Fibroblast of gingiva (primary cell): ENCODE data around the gene GMDS.

Source experiments
- DNase-seq: peaks from one replicate; pipeline ENCODE4 v3.0.0-alpha.2; 2011; ENCODE audit warnings: low read depth

Gene GMDS

DNA sequence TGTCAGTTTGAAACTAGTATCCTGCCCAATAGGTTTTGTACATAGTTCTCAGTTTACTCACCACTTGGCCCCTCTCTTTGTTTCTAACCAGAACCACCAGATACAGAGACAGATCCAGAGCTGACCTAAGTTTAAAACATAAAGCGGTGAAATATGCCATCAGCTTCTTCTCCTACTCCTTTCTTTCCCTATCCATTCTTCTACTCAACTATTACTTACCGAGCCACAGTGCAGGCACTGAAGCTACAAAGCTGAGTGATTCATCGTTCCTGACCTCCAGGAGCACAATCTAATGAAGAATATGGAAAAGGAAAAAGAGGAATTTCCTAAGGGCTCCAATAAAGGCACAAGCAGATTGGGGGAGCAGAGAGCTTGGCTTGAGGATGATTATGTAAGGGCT, 349.7 kb downstream of the GMDS start:
- no peak for DNase-seq

DNA sequence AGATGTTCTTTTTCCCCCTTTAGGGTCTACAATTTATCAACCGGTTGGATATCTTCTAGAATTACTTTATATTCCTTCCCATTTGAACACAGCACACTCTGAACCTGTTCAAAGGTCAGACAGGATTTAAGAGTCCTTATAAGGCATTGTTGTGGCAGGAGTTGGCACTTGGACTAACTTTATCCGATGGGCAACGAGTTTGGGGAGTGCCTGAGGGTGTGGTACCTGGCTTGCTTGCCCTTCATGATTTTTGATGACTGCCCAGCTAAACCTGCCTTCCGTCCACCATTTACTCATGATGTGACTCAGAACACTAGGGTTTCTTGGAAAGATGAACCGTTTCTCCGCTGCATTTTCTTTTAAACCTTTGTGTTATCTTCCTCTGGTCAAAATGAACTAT, 350.5 kb downstream of the GMDS start:
- no peak for DNase-seq

- no peak for DNase-seq
Observed at GRCh38 chr6:1893470-1894130, 351.8 kb downstream of the GMDS start.

DNA sequence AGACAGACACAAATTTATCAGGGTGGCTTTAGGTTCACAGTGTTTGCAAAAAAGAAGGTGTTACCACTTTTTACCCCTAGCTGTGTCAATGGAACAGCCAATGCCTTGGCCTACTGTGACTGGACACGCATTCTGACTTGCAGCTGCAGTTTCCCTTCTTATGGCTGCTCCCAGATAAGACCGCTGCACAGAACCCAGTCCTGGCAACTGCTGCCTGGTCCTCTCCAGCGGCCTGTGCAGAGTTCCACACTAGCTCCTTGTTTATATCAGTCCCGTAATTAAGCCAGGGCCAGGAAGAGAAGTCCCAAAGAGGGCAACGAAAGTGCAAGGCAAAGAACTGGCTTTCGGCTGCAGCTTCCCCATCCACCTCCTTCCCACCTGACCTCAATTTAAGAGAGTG, 352.7 kb downstream of the GMDS start:
- no peak for DNase-seq

- DNase-seq = no peak
Observed at GRCh38 chr6:1890987-1891386, 354.4 kb downstream of the GMDS start.

DNA sequence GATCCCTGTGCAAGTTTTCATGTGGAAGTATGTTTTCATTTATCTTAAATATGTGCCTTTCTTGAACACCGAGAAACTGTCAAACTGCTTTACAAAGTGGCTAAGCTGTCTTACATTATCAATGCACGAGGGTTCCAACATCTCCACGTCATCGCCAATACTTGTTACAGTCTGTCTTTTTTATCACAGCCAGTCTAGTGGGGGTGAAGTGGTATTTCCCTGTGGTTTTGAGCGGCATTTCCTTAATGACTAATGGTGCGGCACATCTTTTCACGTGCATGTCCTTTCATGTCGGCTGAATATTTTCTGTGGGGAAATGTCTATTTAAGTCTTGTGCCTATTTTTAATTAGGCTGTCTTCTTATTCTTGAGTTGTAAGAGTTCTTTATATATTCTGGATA, 355.3 kb downstream of the GMDS start:
- DNase-seq = no peak

DNA sequence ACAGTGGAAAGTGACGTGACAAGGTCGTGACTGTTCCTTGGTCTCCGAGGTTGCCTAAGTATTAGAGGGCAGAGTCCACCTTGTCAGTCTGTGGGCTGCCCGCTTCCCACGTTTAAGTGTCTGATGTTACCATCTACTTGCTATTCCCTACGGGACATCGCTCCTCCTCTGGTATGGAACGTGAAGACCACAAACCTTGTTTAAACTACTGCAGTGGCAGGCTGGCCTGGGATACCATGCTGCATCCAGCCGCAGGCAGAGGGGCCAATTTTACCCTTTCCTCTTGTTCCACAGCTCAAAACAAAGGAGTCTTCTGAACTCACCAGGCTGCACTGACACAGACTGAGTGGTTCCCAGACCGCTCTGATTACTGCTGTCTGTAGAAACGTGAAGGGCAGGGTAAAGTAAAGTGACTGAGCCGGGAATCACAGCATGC, 359.8 kb downstream of the GMDS start:
- no peak for DNase-seq

- DNase-seq = no peak
Observed at GRCh38 chr6:1884313-1884712, 361.1 kb downstream of the GMDS start.

- DNase-seq = no peak
Observed at GRCh38 chr6:1878330-1878729, 367.1 kb downstream of the GMDS start.

DNA sequence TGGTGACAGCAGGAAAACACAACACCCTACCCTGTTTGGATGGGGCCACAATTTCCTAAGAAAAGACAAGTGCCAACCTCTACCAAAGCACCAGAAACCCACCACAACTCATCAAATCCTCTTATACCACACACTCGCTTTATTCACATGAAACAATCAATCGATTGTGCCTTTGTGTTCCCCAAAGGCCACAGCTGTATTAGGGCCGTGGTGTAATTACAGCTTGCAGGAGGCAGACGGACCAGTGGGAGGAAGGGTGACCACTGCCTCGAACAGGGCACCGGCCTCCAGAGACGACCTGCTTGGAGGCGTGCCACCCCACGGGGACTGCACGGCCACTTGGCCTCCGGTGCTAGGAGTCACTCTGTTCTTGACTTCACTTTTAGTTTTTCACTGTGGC, 371.6 kb downstream of the GMDS start:
- DNase-seq = no peak

- peak; percentile 54 for DNase-seq
Observed at GRCh38 chr6:1872649-1873131, 372.7 kb downstream of the GMDS start.

- no peak for DNase-seq
Observed at GRCh38 chr6:1871724-1872315, 373.6 kb downstream of the GMDS start.

DNA sequence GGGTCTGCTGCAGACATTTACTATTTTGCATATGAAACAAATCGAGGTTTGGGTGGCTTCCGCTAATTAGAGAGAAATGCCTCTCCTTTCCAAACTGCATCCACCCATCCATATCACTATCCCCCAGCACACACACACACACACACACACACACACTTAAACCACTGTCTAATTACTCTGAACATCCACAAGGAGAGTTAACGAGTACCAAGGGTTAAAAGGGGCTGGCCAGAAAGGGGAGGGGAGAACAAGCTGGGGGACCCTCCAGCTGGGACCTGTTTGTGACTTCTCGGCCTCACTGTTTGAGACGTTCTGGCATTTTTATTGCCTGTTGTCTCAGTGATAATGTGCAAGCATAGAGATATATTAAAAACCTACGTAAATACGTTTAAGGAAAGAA, 374.5 kb downstream of the GMDS start:
- DNase-seq = no peak

- DNase-seq = no peak
Observed at GRCh38 chr6:1870251-1870650, 375.2 kb downstream of the GMDS start.

- no peak for DNase-seq
Observed at GRCh38 chr6:1869769-1870168, 375.6 kb downstream of the GMDS start.

DNA sequence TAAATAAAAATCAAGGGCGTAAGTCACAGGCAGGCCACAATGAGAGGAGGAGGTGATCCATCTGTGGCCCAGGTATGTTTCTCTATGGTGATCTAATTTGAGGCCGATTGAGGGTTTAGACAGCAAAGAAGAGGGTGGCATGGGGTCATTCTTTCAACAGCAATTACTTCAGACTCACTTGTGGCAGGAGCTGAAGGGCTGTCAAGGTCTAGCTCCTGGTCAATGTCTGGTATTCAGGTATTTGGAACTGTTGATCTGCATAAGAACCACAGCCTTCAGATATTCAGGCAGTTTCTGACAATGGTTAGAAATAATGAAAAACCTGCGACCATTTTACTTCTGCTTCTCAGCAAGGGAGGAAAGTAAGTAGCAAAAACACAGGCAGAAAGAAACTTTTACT, 376.1 kb downstream of the GMDS start:
- DNase-seq = no peak

DNA sequence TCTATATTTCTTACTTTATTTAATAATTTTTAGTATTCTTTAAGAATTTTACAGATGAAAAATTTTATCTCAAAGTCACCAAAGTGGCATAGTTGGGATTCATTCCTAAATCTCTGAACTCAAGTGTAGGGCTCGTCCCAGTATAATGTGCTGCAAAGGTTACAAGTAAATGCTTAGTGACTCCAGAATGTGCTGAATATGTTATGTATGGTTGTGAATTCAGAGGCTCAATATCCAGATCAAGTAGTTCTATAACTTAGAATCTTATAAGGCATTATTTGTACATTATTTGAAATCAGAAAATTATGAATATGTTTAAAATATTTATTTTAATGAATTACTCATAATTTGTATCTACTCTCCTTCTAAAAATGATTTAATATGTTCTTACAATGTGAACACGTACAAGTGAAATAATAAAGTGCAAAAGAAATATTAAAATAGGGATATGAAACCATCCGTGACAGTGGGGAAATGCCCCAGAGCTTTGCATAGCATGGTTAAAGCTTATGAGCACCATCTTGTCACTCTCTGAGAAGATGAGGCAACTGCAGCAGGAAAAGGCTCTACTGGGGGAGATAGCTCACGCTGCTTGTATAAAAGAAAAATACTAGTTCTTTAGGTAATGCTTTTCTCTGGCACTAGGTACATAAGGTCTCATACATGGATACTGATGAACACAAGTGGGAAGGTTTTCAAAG, 376.7 kb downstream of the GMDS start:
- DNase-seq = no peak

GRCh38 chr6:1867197-1867596, 378.2 kb downstream of the GMDS start:
- no peak for DNase-seq

DNA sequence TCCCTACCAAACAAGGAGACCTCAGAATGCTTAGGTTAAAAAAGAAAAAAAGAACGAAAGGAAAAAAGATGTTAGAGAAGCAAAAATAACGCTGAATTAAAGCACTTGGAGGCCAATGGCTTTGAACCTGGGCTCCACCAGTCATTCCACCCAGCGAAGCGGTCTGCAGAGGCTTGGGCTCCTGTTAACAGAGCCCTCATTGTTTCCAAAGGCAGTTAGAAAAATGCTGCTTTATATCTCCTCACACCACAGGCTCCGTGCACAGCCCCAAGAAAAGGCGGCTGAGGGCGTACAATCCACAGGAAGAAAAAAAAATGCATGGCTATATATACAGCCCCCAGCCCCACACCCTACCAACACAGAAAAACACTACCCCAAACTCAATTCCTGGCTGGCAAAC, 379.8 kb downstream of the GMDS start:
- DNase-seq = no peak

DNA sequence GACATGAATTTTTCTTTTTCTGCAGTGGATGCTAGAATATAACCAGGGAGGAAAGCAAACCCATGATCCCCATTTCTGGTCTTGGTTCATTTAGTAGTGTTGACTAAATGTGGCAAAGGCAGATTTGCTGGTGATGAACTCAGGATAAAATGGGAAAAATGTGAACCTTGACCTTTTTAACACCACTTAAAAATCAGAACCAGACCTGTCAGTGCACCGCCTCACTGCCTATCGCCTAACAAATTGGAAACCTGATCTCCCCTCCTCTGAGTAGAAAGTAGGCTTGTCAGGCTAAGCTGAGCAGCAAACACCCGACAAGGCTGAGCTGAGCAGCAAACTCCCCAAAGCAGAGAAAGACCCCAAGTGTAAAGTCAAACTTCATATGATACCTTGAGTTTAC, 380.9 kb downstream of the GMDS start:
- peak; percentile 44 for DNase-seq

GRCh38 chr6:1862411-1862810, 383.0 kb downstream of the GMDS start:
- DNase-seq = no peak

- no peak for DNase-seq
Observed at GRCh38 chr6:1860756-1861348, 384.6 kb downstream of the GMDS start.

- DNase-seq = no peak
Observed at GRCh38 chr6:1858859-1859258, 386.5 kb downstream of the GMDS start.
